HG03196 (cell line): ENCODE data around the gene USP48.
"Not testable (repeated sequence)": the region's sequence is repeated elsewhere in the genome, so short reads cannot be mapped to it uniquely, and the experiment has no call there.

Source experiments
- ATAC-seq: cut with Tn5 transposase; IDR thresholded peaks from one replicate; pipeline ENCODE4 v1.9.1; 2021; ENCODE audit not compliant: unreplicated experiment

The USP48 gene, protein sequence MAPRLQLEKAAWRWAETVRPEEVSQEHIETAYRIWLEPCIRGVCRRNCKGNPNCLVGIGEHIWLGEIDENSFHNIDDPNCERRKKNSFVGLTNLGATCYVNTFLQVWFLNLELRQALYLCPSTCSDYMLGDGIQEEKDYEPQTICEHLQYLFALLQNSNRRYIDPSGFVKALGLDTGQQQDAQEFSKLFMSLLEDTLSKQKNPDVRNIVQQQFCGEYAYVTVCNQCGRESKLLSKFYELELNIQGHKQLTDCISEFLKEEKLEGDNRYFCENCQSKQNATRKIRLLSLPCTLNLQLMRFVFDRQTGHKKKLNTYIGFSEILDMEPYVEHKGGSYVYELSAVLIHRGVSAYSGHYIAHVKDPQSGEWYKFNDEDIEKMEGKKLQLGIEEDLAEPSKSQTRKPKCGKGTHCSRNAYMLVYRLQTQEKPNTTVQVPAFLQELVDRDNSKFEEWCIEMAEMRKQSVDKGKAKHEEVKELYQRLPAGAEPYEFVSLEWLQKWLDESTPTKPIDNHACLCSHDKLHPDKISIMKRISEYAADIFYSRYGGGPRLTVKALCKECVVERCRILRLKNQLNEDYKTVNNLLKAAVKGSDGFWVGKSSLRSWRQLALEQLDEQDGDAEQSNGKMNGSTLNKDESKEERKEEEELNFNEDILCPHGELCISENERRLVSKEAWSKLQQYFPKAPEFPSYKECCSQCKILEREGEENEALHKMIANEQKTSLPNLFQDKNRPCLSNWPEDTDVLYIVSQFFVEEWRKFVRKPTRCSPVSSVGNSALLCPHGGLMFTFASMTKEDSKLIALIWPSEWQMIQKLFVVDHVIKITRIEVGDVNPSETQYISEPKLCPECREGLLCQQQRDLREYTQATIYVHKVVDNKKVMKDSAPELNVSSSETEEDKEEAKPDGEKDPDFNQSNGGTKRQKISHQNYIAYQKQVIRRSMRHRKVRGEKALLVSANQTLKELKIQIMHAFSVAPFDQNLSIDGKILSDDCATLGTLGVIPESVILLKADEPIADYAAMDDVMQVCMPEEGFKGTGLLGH

GRCh38 chr1:21782868-21783678 is at the start of gene USP48:
Gene USP48 (minus strand): TSS chr1:21783149. CDS start chr1:21782957, 192 bp downstream.
- ATAC-seq: peak; percentile 65

DNA sequence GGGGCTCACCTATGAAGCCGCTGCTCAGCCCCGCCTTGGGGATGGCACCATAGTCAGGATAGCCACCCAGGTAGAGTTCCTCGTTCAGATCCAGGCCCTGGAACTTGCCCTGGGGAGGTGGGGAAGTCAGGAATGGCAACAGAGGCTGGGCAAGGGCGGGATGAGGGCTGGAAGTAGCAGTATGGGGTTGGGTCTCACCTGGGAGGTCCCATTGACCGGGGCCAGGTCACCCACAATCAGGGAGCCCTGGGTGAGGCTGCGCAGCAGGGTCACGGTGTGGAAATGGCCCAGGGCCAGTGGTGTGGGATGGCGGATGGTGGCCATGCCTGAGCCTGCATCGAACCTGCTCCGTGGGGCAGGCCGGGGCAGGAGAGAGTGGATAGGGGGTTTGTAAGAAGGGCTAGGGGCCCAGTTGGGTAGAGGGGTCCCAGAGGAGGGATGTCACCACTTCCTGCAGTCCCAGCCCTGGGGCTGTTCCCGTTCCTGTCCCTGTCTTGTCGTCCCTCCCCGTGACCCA is 48.6 kb upstream of the USP48 start:
- no peak for ATAC-seq

- no peak for ATAC-seq
These were observed 48.0 kb upstream of the USP48 start for GRCh38 chr1:21830792-21831453.

DNA sequence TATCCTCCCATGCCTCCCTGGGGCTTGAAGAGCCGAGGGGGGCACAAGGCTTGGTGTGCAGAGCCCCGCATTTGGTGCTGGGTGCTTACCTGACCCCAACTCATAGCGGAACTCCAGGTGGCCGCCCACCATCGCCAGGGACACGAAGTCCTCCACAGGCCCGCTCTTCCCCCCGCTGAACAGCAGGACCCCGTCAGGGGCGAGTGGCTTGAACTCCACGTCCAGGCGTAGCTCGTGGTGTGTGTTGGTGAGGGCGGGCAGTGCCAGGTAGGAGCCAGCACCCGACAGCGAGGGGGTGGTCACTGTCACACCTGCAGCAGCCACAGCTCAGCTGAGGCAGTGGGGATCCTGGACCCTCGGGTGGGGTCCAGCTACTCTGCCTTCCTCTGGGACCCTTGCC is 46.3 kb upstream of the USP48 start:
- no peak for ATAC-seq

GRCh38 chr1:21828506-21829210 is 45.7 kb upstream of the USP48 start:
- no peak for ATAC-seq

GRCh38 chr1:21828075-21828474 is 45.1 kb upstream of the USP48 start:
- no peak for ATAC-seq

DNA sequence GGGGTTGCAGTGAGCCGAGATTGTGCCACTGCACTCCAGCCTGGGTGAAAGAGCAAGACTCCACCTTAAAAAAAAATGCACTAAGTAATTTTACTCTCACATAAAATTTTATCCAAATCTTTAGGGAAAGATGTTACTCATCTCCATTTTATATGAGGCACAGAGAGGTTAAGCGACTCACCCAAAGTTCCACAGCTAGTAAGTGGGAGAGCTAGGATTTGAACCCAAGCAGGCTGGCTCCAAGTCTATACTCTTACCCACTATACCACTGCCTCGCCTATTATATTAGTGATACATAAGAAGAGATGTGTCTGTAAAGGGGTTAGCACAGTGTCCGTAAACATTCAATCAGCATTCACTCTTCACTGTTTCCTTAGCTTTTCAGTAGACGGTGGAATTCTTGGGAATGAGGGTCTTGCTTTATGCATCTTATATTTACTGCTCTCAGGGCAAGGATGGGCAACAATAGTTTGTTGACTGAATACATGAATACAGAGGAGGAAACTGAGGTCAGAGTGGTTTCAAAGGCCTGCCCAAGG is 44.3 kb upstream of the USP48 start:
- ATAC-seq: no peak

GRCh38 chr1:21826694-21827093 is 43.7 kb upstream of the USP48 start:
- ATAC-seq: not testable (repeated sequence)

DNA sequence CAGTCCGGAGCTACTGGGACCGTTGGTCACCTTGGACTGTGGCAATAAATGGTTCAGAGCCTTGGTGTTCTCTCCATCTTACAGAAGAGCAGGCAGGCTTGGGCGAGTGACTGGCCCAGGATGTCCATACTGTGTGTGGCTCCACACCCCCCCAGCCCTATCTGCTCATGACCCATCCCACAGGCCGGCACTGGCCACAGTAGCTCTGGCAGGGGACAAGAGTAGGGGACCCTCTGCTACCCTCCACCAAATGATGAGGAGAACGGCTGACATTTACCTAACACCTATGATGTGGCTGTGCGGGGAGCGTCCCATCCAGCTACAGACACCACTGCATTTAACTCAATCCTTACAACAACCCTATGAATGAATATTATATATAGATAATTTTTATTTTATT is 42.4 kb upstream of the USP48 start:
- no peak for ATAC-seq

GRCh38 chr1:21824926-21825325 is 42.0 kb upstream of the USP48 start:
- no peak for ATAC-seq

DNA sequence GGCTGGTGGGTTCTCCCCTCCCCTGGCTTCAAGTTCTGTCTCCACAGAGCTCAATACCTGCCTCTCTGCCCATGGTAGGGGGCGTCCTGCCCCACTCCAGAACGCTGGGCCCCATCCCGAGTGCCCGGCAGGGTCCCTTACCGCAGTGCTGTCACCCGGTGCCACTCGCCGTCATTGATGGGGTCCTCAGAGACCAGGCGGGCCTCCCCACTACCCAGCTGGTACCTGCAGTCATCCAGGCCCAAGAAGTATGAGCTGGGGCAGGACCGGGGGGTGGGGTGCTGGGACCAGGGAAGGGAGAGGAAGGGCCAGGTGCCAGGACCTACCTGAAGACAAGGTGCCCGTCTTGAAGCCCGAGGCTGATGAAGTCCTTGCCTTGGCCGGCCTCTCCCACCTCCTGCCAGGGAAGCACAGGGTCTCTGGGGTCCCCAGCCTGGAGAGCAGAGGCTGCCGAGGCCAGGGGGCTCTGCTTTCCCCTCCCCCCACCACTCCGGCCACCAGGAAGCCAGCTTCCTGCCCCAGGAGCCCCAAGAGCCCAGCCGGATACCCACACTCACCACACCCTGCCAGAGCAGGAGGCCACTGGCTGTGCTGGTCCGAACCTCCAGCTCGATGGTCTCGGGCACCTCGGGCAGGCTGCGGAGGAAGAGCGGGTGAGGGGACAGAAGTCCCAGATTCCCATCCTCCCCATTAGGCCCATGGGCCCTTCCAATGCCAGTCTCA is 41.2 kb upstream of the USP48 start:
- ATAC-seq: no peak

DNA sequence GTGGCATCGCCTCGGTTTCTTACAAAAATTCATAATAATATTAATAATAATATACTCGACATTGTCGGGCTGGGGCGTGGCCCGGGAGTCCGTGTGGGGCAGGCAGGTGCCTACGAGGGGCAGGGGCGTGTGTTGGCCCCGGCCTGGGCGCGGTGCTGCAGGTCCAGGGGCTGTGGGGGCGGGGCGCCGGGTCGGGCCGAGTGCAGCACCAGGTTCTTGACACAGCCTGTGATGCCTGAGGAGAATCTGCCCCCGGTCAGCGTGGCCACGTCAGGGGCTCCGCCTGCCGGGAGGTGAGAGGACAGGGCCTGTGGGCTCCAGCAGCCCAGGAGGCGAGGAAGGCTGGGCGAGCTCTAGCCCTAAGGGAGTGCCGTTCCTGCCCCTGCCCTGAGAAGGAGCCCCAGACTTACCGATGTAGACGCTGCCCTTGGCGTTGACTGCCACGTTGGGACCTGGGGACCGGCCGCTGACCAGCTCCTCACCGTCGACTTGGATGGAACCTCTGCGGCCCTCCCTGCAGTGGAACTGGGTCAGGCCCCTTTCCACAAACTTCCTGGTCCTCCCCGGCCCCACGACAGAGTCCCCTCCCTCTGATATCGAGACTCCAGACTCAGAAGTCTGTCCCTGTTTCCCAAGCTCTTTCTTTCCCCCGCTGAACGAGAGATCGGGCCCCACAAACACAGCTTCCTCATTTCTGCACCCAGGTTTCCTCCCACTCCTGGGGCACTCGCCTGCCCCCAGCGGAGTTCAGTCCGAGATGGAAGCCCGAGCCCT is 40.4 kb upstream of the USP48 start:
- no peak for ATAC-seq

- no peak for ATAC-seq
These were observed 39.4 kb upstream of the USP48 start for GRCh38 chr1:21822349-21822748.

GRCh38 chr1:21821385-21822019 is 38.6 kb upstream of the USP48 start:
- no peak for ATAC-seq

- ATAC-seq: no peak
These were observed 37.8 kb upstream of the USP48 start for GRCh38 chr1:21820597-21821232.

GRCh38 chr1:21818656-21819055 is 35.7 kb upstream of the USP48 start:
- no peak for ATAC-seq
